ENCODE results near the gene HDAC10. TPM values are rescaled to one million over a fixed set of nuclear protein-coding genes. Genes with fewer than 3 reads are reported as not detected.
"Not testable (repeated sequence)": the region's sequence is repeated elsewhere in the genome, so short reads cannot be mapped to it uniquely, and the experiment has no call there.

The HDAC10 gene
- total RNA-seq, 1 donor from 2014 or later: 47.9 TPM

DNA sequence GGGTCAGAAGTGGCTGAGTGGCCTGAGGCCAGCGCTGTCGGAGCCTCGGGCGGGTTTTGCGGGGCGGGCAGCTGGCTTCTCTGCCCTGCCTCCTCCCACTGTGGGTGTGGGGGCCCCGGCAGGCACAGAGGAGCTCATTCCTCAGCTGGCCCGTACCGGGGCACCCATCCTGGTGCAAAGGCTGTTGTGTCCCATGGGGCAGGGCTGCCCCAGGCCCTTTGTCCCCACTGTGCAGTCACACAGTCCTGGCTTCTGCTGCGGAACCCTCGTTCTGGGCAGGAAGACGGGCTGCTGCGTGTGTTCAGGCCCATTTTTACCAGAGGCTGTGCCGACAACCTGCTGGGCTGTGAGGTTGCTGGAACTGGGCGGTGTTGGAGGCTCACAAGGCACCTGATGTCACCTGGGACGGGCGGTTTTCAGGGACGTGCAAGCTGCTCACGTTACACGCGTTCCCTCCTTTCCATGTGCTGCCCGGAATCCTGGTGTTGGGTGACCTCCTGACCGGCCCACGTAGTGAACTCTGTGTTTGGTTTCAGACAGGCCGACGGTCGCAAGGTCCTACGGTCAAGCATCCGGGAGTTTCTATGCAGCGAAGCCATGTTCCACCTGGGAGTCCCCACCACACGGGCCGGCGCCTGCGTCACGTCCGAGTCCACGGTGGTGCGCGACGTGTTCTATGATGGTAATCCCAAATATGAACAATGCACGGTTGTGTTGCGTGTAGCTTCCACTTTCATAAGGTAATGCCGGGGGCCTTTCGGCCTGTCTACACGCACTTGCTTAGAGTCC, 45.1 kb downstream of the HDAC10 start:
- Histone ChIP-seq H3K27ac (no peak overlapping the region), H3K36me3 (peaks cover 71% of the 10 kb centered on the region), H3K9me3 (no peaks in the 10 kb centered on the region), H3K27me3 (ENCODE audit: low read depth) (no peaks in the 10 kb centered on the region), H3K4me1 (peaks cover 26% of the 10 kb centered on the region), H3K4me3 (no peak overlapping the region)
- TF ChIP-seq, protein P1, sequence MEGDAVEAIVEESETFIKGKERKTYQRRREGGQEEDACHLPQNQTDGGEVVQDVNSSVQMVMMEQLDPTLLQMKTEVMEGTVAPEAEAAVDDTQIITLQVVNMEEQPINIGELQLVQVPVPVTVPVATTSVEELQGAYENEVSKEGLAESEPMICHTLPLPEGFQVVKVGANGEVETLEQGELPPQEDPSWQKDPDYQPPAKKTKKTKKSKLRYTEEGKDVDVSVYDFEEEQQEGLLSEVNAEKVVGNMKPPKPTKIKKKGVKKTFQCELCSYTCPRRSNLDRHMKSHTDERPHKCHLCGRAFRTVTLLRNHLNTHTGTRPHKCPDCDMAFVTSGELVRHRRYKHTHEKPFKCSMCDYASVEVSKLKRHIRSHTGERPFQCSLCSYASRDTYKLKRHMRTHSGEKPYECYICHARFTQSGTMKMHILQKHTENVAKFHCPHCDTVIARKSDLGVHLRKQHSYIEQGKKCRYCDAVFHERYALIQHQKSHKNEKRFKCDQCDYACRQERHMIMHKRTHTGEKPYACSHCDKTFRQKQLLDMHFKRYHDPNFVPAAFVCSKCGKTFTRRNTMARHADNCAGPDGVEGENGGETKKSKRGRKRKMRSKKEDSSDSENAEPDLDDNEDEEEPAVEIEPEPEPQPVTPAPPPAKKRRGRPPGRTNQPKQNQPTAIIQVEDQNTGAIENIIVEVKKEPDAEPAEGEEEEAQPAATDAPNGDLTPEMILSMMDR (IDR thresholded peaks at IDR 0.05): no peak
- no peak for ATAC-seq
- intact Hi-C loops (cut with DNase I): no loop called here
- peak; percentile 32 for DNase-seq

GRCh38 chr22:50204998-50205397, 46.1 kb downstream of the HDAC10 start:
- ATAC-seq; H3K4me3 ChIP-seq; H3K9me3 ChIP-seq; DNase-seq; H3K27me3 ChIP-seq (ENCODE audit: low read depth); H3K27ac ChIP-seq; intact Hi-C loops (cut with DNase I): not testable (repeated sequence)
- H3K4me1 ChIP-seq: peaks cover 28% of the 10 kb centered on the region
- peaks cover 61% of the 10 kb centered on the region for H3K36me3 ChIP-seq

GRCh38 chr22:50204571-50204970, 46.5 kb downstream of the HDAC10 start:
- intact Hi-C loops (cut with DNase I): no loop called here
- no peak overlapping the region for H3K4me3 ChIP-seq
- TF ChIP-seq, protein P1 (IDR thresholded peaks at IDR 0.05): no peak
- peaks cover 33% of the 10 kb centered on the region for H3K4me1 ChIP-seq
- DNase-seq: no peak
- H3K36me3 ChIP-seq: peaks cover 58% of the 10 kb centered on the region
- H3K9me3 ChIP-seq: no peaks in the 10 kb centered on the region
- ATAC-seq: no peak
- no peak overlapping the region for H3K27ac ChIP-seq
- H3K27me3 ChIP-seq (ENCODE audit: low read depth): no peaks in the 10 kb centered on the region

DNA sequence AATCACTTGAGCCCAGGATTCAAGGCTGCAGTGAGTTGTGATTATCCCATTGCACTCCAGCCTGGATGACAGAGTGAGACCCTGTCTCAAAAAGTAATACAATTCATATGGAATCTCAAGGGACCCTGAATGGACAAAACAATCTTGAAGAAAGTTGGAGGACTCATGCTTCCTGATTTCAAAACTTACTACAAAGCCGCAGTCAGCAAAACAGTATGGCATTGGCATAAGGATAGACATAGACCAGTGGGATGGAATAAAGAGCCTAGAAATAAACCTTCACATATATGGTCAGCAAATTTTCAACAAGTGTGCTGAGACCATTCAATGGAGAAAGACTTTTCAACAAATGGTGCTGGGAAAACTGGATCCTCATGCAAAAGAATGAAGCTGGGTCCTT, 47.8 kb downstream of the HDAC10 start:
- peaks cover 36% of the 10 kb centered on the region for H3K4me1 ChIP-seq
- no peaks in the 10 kb centered on the region for H3K27me3 ChIP-seq (ENCODE audit: low read depth)
- peaks cover 50% of the 10 kb centered on the region for H3K36me3 ChIP-seq
- no peak overlapping the region for H3K27ac ChIP-seq
- no peaks in the 10 kb centered on the region for H3K9me3 ChIP-seq
- DNase-seq (no peak), ATAC-seq (no peak)
- TF ChIP-seq, protein P1 (IDR thresholded peaks at IDR 0.05): no peak
- H3K4me3 ChIP-seq: no peak overlapping the region
- intact Hi-C loops (cut with DNase I): no loop called here

DNA sequence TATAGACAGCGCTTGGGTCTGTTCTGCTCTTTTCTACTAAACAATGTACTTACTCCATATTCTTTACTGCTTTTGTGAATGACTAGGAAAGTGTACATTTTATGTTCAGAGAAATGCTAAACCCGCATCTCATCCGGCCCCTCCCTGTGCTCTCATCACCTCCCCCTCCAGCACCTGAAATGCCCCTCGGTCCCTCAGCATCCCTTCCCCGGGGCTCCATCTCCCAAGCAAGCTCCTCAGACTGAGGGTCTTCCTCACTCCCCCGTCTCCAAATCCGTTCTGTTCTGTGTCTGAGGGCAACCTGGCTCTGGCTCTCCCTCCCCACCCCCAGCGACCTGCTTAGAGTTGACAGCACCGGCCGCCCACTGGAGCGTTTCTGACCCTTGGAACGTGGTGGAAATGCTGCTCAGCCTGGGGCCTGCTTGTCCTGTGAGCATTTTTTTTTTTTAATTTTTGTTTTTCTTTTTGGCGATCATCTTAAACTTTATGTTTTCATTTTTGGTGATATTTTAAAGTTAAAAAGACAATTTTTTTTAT, 48.9 kb downstream of the HDAC10 start:
- Histone ChIP-seq H3K4me3 (peak overlapping the region; percentile 77), H3K27ac (no peak overlapping the region), H3K4me1 (peaks cover 32% of the 10 kb centered on the region), H3K36me3 (peaks cover 50% of the 10 kb centered on the region), H3K9me3 (no peaks in the 10 kb centered on the region), H3K27me3 (ENCODE audit: low read depth) (no peaks in the 10 kb centered on the region)
- DNase-seq: no peak
- intact Hi-C loops (cut with DNase I): no loop called here
- TF ChIP-seq, protein P1 (IDR thresholded peaks at IDR 0.05): no peak
- ATAC-seq: no peak

Measured in lower lobe of right lung (tissue), 2 donors.